Smooth muscle cell (in vitro differentiated cells): ENCODE results near the gene PNMA3. TPM values are rescaled to one million over a fixed set of nuclear protein-coding genes. Genes with fewer than 3 reads are reported as not detected.

Experiments
- DNase-seq: peaks from one replicate; lab custom pipeline; 2025; ENCODE audit not compliant: unreplicated experiment; lab: John Stamatoyannopoulos, UW
- H2AFZ ChIP-seq: fragments of 200-600 bp; sonication (generic); 2 replicates; pipeline ENCODE4 v1.6.0; 2016; ENCODE audit warnings: antibody characterized with exemption, low read depth, mild to moderate bottlenecking
- H3F3A ChIP-seq: fragments of 200-600 bp; sonication (generic); 2 replicates; pipeline ENCODE4 v1.6.0; 2017; ENCODE audit warnings: antibody characterized with exemption, low read depth
- H3K27ac ChIP-seq: fragments of 200-600 bp; sonication (generic); 2 replicates; pipeline ENCODE4 v1.5.1; 2016; ENCODE audit warnings: low read depth, mild to moderate bottlenecking
- H3K27me3 ChIP-seq: fragments of 200-600 bp; sonication (generic); 2 replicates; pipeline ENCODE4 v1.6.1; 2016; ENCODE audit warnings: low read depth, mild to moderate bottlenecking
- H3K36me3 ChIP-seq: fragments of 200-600 bp; sonication (generic); 2 replicates; pipeline ENCODE4 v1.5.1; 2016; ENCODE audit warnings: low read depth
- H3K4me1 ChIP-seq: fragments of 200-600 bp; sonication (generic); 2 replicates; pipeline ENCODE4 v1.5.1; 2016; ENCODE audit warnings: low read depth
- H3K4me2 ChIP-seq: fragments of 200-600 bp; sonication (generic); 2 replicates; pipeline ENCODE4 v1.6.0; 2016; ENCODE audit warnings: mild to moderate bottlenecking
- H3K4me3 ChIP-seq: fragments of 200-600 bp; sonication (generic); 2 replicates; pipeline ENCODE4 v1.5.1; 2016; ENCODE audit warnings: mild to moderate bottlenecking
- H3K79me2 ChIP-seq: fragments of 200-600 bp; sonication (generic); 2 replicates; pipeline ENCODE4 v1.6.0; 2016; ENCODE audit warnings: low read depth, mild to moderate bottlenecking
- H3K9ac ChIP-seq: fragments of 200-600 bp; sonication (generic); 2 replicates; pipeline ENCODE4 v1.6.0; 2016; ENCODE audit warnings: low read depth
- H3K9me3 ChIP-seq: fragments of 200-600 bp; sonication (generic); replicated peaks from 2 replicates; pipeline ENCODE4 v1.5.1; 2016; ENCODE audit warnings: low read depth
- H4K20me1 ChIP-seq: fragments of 200-600 bp; sonication (generic); 2 replicates; pipeline ENCODE4 v1.6.0; 2016; ENCODE audit warnings: low read depth
- CTCF ChIP-seq: fragments of 200-600 bp; sonication (generic); IDR thresholded peaks from 2 replicates; pipeline ENCODE4 v1.5.1; 2017; ENCODE audit warnings: borderline replicate concordance, mild to moderate bottlenecking, antibody characterized with exemption; ENCODE audit not compliant: insufficient read depth, poor library complexity, severe bottlenecking
- WGBS: methylation state at CpG from one replicate; pipeline ENCODE4 v1.1.7; 2016; ENCODE audit warnings: low lambda C conversion rate; 5-methylcytosine and 5-hydroxymethylcytosine counted together
- polyA plus RNA-seq: library from polyadenylated mRNA; unstranded; fragments of >200 nt; fragmentation: Nextera tagmentation; extraction: Ambion mirVana; gene quantifications from 2 replicates; pipeline ENCODE4 v1.2.1, GENCODE V29; 2016
- total RNA-seq: library from RNA; depleted of rRNA; stranded (reverse); fragments of >200 nt; gene quantifications from 2 replicates; pipeline ENCODE4 v1.2.3, GENCODE V29; 2014

The PNMA3 gene
- total and polyA plus RNA-seq, 2 experiments from 2014 or later: 1.1 to 6.0 TPM

DNA sequence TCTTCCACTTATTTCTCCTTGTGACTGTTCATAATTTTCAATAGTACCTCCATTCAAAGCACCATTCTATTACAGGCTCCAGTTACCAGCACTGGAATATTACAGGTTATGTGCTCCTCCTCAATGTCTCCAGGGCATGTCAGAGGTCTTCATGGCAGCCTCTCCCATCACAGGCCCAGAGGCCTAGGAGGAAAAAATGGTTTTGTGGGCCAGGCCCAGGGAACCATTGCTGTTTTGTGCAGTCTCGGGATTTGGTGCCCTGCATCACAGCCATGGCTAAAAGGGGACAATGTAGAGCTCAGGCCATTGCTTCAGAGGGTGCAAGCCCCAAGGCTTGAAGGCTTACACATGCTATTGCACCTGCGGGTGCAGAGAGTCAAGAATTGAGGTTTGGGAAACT is 7.2 kb upstream of the PNMA3 start:
- Histone ChIP-seq H3K9ac (no peak overlapping the region), H3K27ac (no peak overlapping the region), H3K4me1 (no peaks in the 10 kb centered on the region), H3K4me2 (no peak overlapping the region), H3K27me3 (no peaks in the 10 kb centered on the region), H3K79me2 (no peaks in the 10 kb centered on the region), H3F3A (no peaks in the 10 kb centered on the region), H3K9me3 (no peaks in the 10 kb centered on the region), H4K20me1 (no peaks in the 10 kb centered on the region), H3K4me3 (no peak overlapping the region), H2AFZ (no peak overlapping the region), H3K36me3 (no peaks in the 10 kb centered on the region)
- no peak for DNase-seq
- no peak for TF ChIP-seq CTCF
- WGBS: 66% methylated on average over 2 of the region's 2 CpGs

GRCh38 chrX:153052534-153052933 is 3.7 kb upstream of the PNMA3 start:
- no peak overlapping the region for H3K9ac ChIP-seq
- H3K27ac ChIP-seq: no peak overlapping the region
- H3K4me1 ChIP-seq: no peaks in the 10 kb centered on the region
- no peak overlapping the region for H3K4me2 ChIP-seq
- H3K27me3 ChIP-seq: no peaks in the 10 kb centered on the region
- H3K4me3 ChIP-seq: no peak overlapping the region
- WGBS: 76% methylated on average over 1 of the region's 1 CpG
- H3K9me3 ChIP-seq: no peaks in the 10 kb centered on the region
- H3K36me3 ChIP-seq: no peaks in the 10 kb centered on the region
- H3K79me2 ChIP-seq: no peaks in the 10 kb centered on the region
- DNase-seq: no peak
- no peaks in the 10 kb centered on the region for H4K20me1 ChIP-seq
- no peak overlapping the region for H2AFZ ChIP-seq
- no peaks in the 10 kb centered on the region for H3F3A ChIP-seq
- TF ChIP-seq CTCF: no peak

DNA sequence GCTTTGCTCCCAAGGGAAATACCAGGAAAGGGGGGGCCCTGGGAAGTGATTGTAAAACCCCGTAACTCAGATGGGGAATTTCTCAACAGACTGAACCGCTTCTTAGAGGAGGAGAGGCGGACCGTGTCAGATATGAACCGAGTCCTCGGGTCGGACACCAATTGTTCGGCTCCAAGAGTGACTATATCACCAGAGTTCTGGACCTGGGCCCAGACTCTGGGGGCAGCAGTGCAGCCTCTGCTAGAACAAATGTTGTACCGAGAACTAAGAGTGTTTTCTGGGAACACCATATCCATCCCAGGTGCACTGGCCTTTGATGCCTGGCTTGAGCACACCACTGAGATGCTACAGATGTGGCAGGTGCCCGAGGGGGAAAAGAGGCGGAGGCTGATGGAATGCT is 1.0 kb downstream of the PNMA3 start:
- Histone ChIP-seq H3K9me3 (no peaks in the 10 kb centered on the region), H4K20me1 (no peaks in the 10 kb centered on the region), H3K36me3 (no peaks in the 10 kb centered on the region), H2AFZ (no peak overlapping the region), H3F3A (no peaks in the 10 kb centered on the region), H3K4me1 (no peaks in the 10 kb centered on the region), H3K4me3 (no peak overlapping the region), H3K4me2 (peak overlapping the region; percentile 31), H3K27ac (no peak overlapping the region), H3K9ac (no peak overlapping the region), H3K79me2 (no peaks in the 10 kb centered on the region), H3K27me3 (no peaks in the 10 kb centered on the region)
- DNase-seq: no peak
- 91% methylated on average over 11 of the region's 11 CpGs for WGBS
- no peak for TF ChIP-seq CTCF
